Ascending aorta (tissue), 2 donors: ENCODE measurements around the gene DUS1L. TPM values are rescaled to one million over a fixed set of nuclear protein-coding genes. Genes with fewer than 3 reads are reported as not detected.

ENCODE experiments used
- DNase-seq, 2 donors: peaks; one replicate each; pipeline ENCODE4 v3.0.0-alpha.2; 2019; ENCODE audit warnings: low spot score in 2 of 2
- H3K27ac ChIP-seq, 2 donors: fragments of 200-600 bp; sonication (generic); one replicate each; pipeline ENCODE4 v1.5.1; 2016 to 2017; ENCODE audit warnings: mild to moderate bottlenecking in 1 of 2
- H3K27me3 ChIP-seq: fragments of 200-600 bp; sonication (generic); one replicate; pipeline ENCODE4 v1.5.1; 2017
- H3K36me3 ChIP-seq, 2 donors: fragments of 200-600 bp; sonication (generic); one replicate each; pipeline ENCODE4 v1.5.1; 2016
- H3K4me1 ChIP-seq, 2 donors: fragments of 200-600 bp; sonication (generic); one replicate each; pipeline ENCODE4 v1.5.1; 2016 to 2017; ENCODE audit warnings: mild to moderate bottlenecking in 1 of 2
- H3K4me3 ChIP-seq, 2 donors: fragments of 200-600 bp; sonication (generic); one replicate each; pipeline ENCODE4 v1.5.1; 2016 to 2017; ENCODE audit warnings: mild to moderate bottlenecking in 1 of 2
- H3K9me3 ChIP-seq, 2 donors: fragments of 200-600 bp; sonication (generic); one replicate each; pipeline ENCODE4 v1.5.1; 2016
- intact Hi-C: fragments of 100-400 bp; cut with DNase I; formaldehyde crosslinking; loops from one replicate; pipeline ENCODE4 v1.15.1; 2023
- total RNA-seq: library from RNA; depleted of rRNA; stranded (reverse); fragments of >200 nt; gene quantifications from one replicate; pipeline ENCODE4 v1.1.0, GENCODE V29; 2016
- TF ChIP-seq, protein P1 (sequence below), 3 experiments: fragments of 200-600 bp in 2 of 3; fragments of 450-650 bp in 1 of 3; sonication (generic) in 2 of 3; IDR thresholded peaks; one replicate each; pipeline ENCODE4 v1.5.1; 2016 to 2019; ENCODE audit warnings: antibody characterized with exemption in 3 of 3, mild to moderate bottlenecking in 1 of 3, moderate library complexity in 1 of 3

The DUS1L gene
- total RNA-seq, 1 donor from 2014 or later, result 111 TPM

- Histone ChIP-seq H3K27me3 (no peaks in the 10 kb centered on the region), H3K4me3 (no peak overlapping the region), H3K4me1 (peaks cover 9 to 10% of the 10 kb centered on the region in 2 donors), H3K27ac (no peak overlapping the region), H3K36me3 (peaks cover 77 to 87% of the 10 kb centered on the region in 2 donors), H3K9me3 (no peaks in the 10 kb centered on the region)
- intact Hi-C loops, result no loop called here
- TF ChIP-seq, protein P1, sequence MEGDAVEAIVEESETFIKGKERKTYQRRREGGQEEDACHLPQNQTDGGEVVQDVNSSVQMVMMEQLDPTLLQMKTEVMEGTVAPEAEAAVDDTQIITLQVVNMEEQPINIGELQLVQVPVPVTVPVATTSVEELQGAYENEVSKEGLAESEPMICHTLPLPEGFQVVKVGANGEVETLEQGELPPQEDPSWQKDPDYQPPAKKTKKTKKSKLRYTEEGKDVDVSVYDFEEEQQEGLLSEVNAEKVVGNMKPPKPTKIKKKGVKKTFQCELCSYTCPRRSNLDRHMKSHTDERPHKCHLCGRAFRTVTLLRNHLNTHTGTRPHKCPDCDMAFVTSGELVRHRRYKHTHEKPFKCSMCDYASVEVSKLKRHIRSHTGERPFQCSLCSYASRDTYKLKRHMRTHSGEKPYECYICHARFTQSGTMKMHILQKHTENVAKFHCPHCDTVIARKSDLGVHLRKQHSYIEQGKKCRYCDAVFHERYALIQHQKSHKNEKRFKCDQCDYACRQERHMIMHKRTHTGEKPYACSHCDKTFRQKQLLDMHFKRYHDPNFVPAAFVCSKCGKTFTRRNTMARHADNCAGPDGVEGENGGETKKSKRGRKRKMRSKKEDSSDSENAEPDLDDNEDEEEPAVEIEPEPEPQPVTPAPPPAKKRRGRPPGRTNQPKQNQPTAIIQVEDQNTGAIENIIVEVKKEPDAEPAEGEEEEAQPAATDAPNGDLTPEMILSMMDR (IDR thresholded peaks at IDR 0.05), result no peak
- DNase-seq, result no peak
Observed at GRCh38 chr17:82092094-82092586, 26.5 kb upstream of the DUS1L start.

DNA sequence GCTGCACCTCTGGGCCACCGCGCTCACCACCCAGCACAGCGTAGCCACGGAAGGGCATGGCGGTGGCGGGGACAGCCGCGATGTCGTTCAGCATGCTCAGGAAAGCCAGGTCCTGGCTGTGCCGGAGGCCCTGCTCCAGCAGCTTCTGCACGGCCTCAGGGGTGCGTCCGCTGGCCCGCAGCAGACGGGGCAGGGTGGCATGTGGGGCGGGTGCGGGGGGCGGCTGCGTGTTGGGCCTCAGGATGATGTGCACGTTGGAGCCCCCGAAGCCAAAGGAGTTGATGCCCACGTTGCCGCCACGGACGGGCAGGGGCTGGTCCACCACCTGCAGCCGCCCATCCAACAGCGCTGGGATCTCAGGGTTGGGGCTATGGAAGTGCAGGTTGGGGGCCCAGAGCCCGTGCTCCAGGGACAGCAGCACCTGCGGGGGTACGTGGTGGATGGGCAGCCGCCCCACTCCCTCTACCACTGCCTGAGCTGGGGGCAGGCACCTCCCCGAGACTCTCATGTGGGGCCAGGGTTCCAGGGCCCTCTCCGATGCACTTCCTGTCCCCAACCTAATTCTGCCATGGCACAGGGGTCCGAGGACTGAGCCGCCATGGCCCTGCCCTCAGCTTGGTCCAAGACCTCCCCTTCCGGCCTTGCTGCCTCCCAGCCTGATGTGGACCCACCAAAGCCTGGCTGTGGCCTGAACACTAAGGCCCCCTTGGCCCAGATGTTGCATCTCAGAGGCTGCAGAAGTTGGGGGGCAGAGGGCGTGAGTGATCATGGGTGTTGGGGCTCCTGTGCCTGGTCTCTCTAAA, 25.9 kb upstream of the DUS1L start:
- peaks cover 2 to 3% of the 10 kb centered on the region in 2 donors for H3K4me1 ChIP-seq
- no peaks in the 10 kb centered on the region for H3K9me3 ChIP-seq
- no peak overlapping the region for H3K4me3 ChIP-seq
- H3K27ac ChIP-seq, result no peak overlapping the region
- intact Hi-C loops, result no loop called here
- DNase-seq, result no peak
- TF ChIP-seq, protein P1 (IDR thresholded peaks at IDR 0.05), result no peak
- no peaks in the 10 kb centered on the region for H3K27me3 ChIP-seq
- peaks cover 84 to 93% of the 10 kb centered on the region in 2 donors for H3K36me3 ChIP-seq

DNA sequence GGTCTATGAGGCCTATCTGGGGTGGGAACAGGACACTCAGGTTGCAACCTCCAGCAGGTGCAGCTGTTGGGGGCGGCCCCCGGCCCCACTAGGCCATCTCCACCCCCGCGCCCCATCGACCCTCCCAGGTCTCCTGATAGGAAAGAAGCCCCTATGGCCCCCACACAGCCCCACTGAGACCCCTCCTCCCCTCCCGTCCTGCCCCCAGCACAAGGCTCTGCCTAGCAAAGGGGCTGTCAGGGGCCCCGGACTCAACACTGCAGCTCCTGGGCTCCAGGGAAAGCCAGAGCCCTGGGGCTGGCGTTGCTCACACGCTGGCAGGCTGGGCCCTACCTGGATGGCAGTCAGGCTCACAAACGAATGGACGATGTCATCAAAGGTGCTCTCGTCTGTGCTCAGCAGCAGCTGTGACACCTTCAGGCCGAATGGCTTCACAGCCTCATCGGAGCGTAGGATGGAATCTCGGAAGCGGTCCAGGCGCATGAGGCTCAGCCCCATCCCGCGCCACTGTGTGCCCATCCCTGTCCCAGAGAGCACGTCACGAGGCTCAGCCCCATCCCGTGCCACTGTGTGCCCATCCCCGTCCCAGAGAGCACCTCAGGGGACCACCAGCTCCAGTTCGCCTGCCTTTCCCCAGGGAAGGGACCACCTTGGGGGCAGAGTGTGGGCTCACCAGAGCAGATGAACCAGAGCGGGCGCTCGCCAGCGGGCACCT, 25.1 kb upstream of the DUS1L start:
- Histone ChIP-seq H3K27ac (no peak overlapping the region), H3K9me3 (no peaks in the 10 kb centered on the region)

DNA sequence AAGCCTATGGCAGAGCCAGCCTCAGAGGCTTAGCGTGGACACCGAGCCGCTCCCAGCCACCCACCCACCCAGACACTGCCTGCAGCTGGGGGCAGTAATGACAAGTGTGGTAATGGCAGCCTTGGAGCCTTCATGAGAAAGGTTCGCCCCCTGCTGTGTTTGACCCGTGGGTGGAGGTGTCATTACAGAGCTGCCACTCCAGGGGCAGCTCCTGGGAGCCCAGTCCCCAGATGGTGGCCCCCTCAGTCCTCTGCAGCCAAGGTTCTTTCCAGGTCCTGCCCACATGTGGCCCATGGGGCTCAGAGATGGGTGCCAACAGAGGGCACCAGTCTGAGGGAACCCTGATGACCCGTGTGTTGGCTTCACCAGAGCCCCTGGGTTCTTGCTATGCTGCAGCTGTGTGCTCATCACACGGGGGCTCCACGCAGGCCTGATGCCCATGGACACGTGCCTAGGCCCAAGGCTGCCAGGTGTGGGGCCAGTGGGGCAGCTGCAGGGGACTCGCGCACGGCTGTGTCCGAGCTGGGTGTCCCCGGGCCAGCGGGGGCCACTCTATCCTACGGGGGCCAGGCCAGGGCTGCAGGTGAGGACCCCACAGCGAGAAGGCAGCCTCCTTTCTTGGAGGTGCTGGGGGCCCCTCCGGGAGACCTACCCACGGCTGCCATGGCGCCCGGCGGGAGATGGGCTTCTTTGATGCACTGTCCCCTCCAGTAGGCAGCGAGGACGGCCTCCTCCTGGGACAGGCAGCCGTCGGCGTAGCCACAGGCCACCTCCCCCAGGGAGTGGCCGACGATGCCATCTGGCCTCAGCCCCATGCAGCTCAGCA, 24.3 kb upstream of the DUS1L start:
- no peak for DNase-seq
- Histone ChIP-seq H3K4me1 (no peaks in the 10 kb centered on the region), H3K9me3 (no peaks in the 10 kb centered on the region), H3K36me3 (peaks cover 92 to 97% of the 10 kb centered on the region in 2 donors), H3K4me3 (no peak overlapping the region), H3K27ac (no peak overlapping the region), H3K27me3 (no peaks in the 10 kb centered on the region)
- TF ChIP-seq, protein P1 (IDR thresholded peaks at IDR 0.05), result no peak
- intact Hi-C loops, result no loop called here

More for the DNA sequence above, 25.1 kb upstream of the DUS1L start:
- TF ChIP-seq, protein P1 (IDR thresholded peaks at IDR 0.05), result no peak
- Histone ChIP-seq H3K36me3 (peaks cover 89 to 97% of the 10 kb centered on the region in 2 donors), H3K4me1 (no peaks in the 10 kb centered on the region), H3K4me3 (no peak overlapping the region), H3K27me3 (no peaks in the 10 kb centered on the region)
- intact Hi-C loops, result no loop called here
- DNase-seq, result no peak
